Measurements from ENCODE around the gene FIBP. TPM values are rescaled to one million over a fixed set of nuclear protein-coding genes. Genes with fewer than 3 reads are reported as not detected.

FIBP gene
- total RNA-seq, 1 experiment from 2014 or later, result 221 TPM

DNA sequence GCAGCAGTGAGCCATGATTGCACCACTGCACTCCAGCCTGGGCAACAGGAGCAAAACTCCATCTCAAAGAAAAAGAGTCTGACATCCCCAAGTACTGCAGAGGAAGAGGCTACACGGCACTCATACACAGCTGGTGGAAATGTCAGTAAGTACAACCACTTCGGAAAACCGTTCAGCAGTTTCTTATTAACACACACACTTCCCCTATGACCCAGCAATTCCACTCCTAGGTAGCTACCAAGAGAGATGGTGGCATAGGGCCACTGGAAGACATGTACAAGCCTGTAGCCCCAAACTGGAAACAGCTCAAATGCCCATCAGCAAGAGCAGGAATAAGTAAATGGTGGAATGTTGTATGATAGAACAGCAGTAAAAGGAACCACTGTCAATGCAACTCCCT, 34.3 kb upstream of the FIBP start:
- Histone ChIP-seq H3K9ac (ENCODE audit: low read length) (no peak overlapping the region), H4K20me1 (ENCODE audit: low read length) (0 out of 2 replicates have a peak, but pooled peaks cover 6% of the 10 kb centered on the region), H3K4me1 (ENCODE audit: insufficient read depth, low read length) (peaks cover 16% of the 10 kb centered on the region), H3K36me3 (ENCODE audit: low read depth, low read length) (peaks cover 17% of the 10 kb centered on the region; the same call in 1 of the 2 replicates), H3K27ac (ENCODE audit: low read length) (no peak overlapping the region), H3K4me3 (ENCODE audit: low read length) (no peak overlapping the region), H3K27me3 (ENCODE audit: low read length) (no peaks in the 10 kb centered on the region), H3K79me2 (ENCODE audit: low read length) (peaks cover 43% of the 10 kb centered on the region), H3K9me3 (ENCODE audit: low read length) (no peaks in the 10 kb centered on the region), H3K4me2 (ENCODE audit: low read length) (no peak overlapping the region), H2AFZ (ENCODE audit: low read length) (no peak overlapping the region), H3K9me2 (replicated peaks; ENCODE audit: low read length) (no peaks in the 10 kb centered on the region), H3F3A (ENCODE audit: low read length, unreplicated experiment) (peaks cover 3% of the 10 kb centered on the region)
- CTCF ChIA-PET, result interaction anchor here (0.6 kb wide), 1 partner anchor 15 kb away, joined by 5 read pairs; no protein-coding TSS in a partner anchor
- TF ChIP-seq EZH2 (IDR thresholded peaks at IDR 0.05; ENCODE audit: low read length, unreplicated experiment) (no peak), EZH2phosphoT487 (IDR thresholded peaks at IDR 0.05; ENCODE audit: borderline replicate concordance, low read length) (no peak)
- TF ChIP-seq, protein P1, sequence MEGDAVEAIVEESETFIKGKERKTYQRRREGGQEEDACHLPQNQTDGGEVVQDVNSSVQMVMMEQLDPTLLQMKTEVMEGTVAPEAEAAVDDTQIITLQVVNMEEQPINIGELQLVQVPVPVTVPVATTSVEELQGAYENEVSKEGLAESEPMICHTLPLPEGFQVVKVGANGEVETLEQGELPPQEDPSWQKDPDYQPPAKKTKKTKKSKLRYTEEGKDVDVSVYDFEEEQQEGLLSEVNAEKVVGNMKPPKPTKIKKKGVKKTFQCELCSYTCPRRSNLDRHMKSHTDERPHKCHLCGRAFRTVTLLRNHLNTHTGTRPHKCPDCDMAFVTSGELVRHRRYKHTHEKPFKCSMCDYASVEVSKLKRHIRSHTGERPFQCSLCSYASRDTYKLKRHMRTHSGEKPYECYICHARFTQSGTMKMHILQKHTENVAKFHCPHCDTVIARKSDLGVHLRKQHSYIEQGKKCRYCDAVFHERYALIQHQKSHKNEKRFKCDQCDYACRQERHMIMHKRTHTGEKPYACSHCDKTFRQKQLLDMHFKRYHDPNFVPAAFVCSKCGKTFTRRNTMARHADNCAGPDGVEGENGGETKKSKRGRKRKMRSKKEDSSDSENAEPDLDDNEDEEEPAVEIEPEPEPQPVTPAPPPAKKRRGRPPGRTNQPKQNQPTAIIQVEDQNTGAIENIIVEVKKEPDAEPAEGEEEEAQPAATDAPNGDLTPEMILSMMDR (conservative IDR thresholded peaks at IDR 0.05; ENCODE audit: low read depth, low read length), result no peak
- DNase-seq (no peak), ATAC-seq (no peak)
- POLR2A ChIA-PET (ENCODE audit: unreplicated experiment), result no interaction called here
- intact Hi-C loops (cut with micrococcal nuclease), result no loop called here
- BruUV-seq (replicated peaks), result no TSS peak

DNA sequence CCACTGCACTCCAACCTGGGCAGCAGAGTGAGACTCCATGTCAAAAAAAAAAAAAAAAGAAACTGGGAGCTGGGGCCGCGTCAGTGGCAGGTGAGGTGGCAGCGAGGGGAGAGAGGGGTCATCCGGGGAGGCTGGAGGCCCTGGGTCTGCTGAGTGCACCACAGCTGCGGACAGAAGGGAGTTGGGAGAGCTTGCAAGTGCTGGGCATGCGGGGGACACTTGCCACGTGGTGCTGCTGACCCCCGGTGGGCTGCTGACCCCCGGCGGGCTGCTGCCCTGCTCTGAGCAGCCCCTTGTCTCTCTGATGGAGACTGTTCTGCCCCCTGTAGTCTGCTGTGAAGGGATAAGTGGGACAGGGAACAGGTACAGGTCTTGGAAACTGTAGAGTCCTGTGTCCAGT, 33.6 kb upstream of the FIBP start:
- H2AFZ ChIP-seq (ENCODE audit: low read length), result no peak overlapping the region
- H3K9ac ChIP-seq (ENCODE audit: low read length), result no peak overlapping the region
- no peak for TF ChIP-seq EZH2 (IDR thresholded peaks at IDR 0.05; ENCODE audit: low read length, unreplicated experiment)
- TF ChIP-seq, protein P1 (conservative IDR thresholded peaks at IDR 0.05; ENCODE audit: low read depth, low read length), result no peak
- no peak for TF ChIP-seq EZH2phosphoT487 (IDR thresholded peaks at IDR 0.05; ENCODE audit: borderline replicate concordance, low read length)
- ChIA-PET POLR2A (ENCODE audit: unreplicated experiment) (no interaction called here), CTCF (no interaction called here)
- peaks cover 17% of the 10 kb centered on the region; the same call in 1 of the 2 replicates for H3K36me3 ChIP-seq (ENCODE audit: low read depth, low read length)
- H4K20me1 ChIP-seq (ENCODE audit: low read length), result 0 out of 2 replicates have a peak, but pooled peaks cover 6% of the 10 kb centered on the region
- H3K27ac ChIP-seq (ENCODE audit: low read length), result no peak overlapping the region
- no peaks in the 10 kb centered on the region for H3K27me3 ChIP-seq (ENCODE audit: low read length)
- intact Hi-C loops (cut with micrococcal nuclease), result no loop called here
- ATAC-seq (no peak), DNase-seq (no peak)
- BruUV-seq (replicated peaks), result no TSS peak
- no peaks in the 10 kb centered on the region for H3K9me2 ChIP-seq (replicated peaks; ENCODE audit: low read length)
- peaks cover 50% of the 10 kb centered on the region for H3K79me2 ChIP-seq (ENCODE audit: low read length)
- H3K4me2 ChIP-seq (ENCODE audit: low read length), result no peak overlapping the region
- no peaks in the 10 kb centered on the region for H3K9me3 ChIP-seq (ENCODE audit: low read length)
- no peak overlapping the region for H3K4me3 ChIP-seq (ENCODE audit: low read length)
- peaks cover 22% of the 10 kb centered on the region for H3K4me1 ChIP-seq (ENCODE audit: insufficient read depth, low read length)
- H3F3A ChIP-seq (ENCODE audit: low read length, unreplicated experiment), result peaks cover 5% of the 10 kb centered on the region

GRCh38 chr11:65921033-65921555, 32.8 kb upstream of the FIBP start:
- no peak for DNase-seq
- H4K20me1 ChIP-seq (ENCODE audit: low read length), result 0 out of 2 replicates have a peak, but pooled peaks cover 6% of the 10 kb centered on the region
- BruUV-seq (replicated peaks), result no TSS peak
- H3K79me2 ChIP-seq (ENCODE audit: low read length), result peaks cover 58% of the 10 kb centered on the region
- H3K4me1 ChIP-seq (ENCODE audit: insufficient read depth, low read length), result peaks cover 30% of the 10 kb centered on the region
- H3K27ac ChIP-seq (ENCODE audit: low read length), result no peak overlapping the region
- peaks cover 8% of the 10 kb centered on the region for H3F3A ChIP-seq (ENCODE audit: low read length, unreplicated experiment)
- intact Hi-C loops (cut with micrococcal nuclease), result no loop called here
- ChIA-PET CTCF (no interaction called here), POLR2A (ENCODE audit: unreplicated experiment) (interaction anchor here (0.6 kb wide), 1 partner anchor 27 kb away, joined by 5 read pairs; no protein-coding TSS in a partner anchor)
- H3K36me3 ChIP-seq (ENCODE audit: low read depth, low read length), result peaks cover 17% of the 10 kb centered on the region; the same call in 1 of the 2 replicates
- H3K9ac ChIP-seq (ENCODE audit: low read length), result peak overlapping the region; percentile 76
- no peaks in the 10 kb centered on the region for H3K9me2 ChIP-seq (replicated peaks; ENCODE audit: low read length)
- H3K9me3 ChIP-seq (ENCODE audit: low read length), result no peaks in the 10 kb centered on the region
- TF ChIP-seq EZH2phosphoT487 (IDR thresholded peaks at IDR 0.05; ENCODE audit: borderline replicate concordance, low read length) (no peak), EZH2 (IDR thresholded peaks at IDR 0.05; ENCODE audit: low read length, unreplicated experiment) (no peak)
- TF ChIP-seq, protein P1 (conservative IDR thresholded peaks at IDR 0.05; ENCODE audit: low read depth, low read length), result no peak
- peak overlapping the region; percentile 82 for H3K4me3 ChIP-seq (ENCODE audit: low read length)
- H2AFZ ChIP-seq (ENCODE audit: low read length), result no peak overlapping the region
- ATAC-seq, result no peak
- peak overlapping the region; percentile 93 for H3K4me2 ChIP-seq (ENCODE audit: low read length)
- H3K27me3 ChIP-seq (ENCODE audit: low read length), result no peaks in the 10 kb centered on the region
